ENCODE results near the gene VSIG2. TPM values are rescaled to one million over a fixed set of nuclear protein-coding genes. Genes with fewer than 3 reads are reported as not detected.

VSIG2 gene
- total and polyA plus RNA-seq, 2 of the 4 experiments (the other 2 are of a cell fraction): not detected

DNA sequence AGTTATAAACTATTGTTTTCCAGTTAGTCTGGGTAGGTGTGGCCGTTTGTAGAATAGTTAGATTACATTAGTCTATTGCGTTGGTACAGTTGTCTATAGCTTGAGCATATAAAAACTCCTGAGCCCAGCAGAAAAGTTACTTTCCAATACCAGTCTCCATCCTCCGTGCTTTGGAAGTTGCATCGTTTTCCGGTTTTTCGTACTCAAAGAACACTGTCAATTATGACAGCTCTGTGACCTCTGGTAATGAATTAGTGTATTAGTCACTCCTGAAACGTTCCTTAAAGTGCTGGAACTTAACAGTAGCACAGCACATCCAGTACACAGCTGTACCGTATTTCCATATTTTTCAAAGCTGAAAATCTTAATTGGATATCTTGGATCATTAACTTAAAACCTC is 49.0 kb upstream of the VSIG2 start:
- dilution Hi-C loops (cut with HindIII; ENCODE audit: low sequenced_read_pairs, unreplicated experiment): no loop called here
- intact Hi-C loops (cut with micrococcal nuclease): loop anchor here (2.0 kb wide), 1 partner anchor 36 kb away; no protein-coding TSS in a partner anchor
- H2BK120ac ChIP-seq (ENCODE audit: low read depth, low read length): 0 out of 2 replicates have a peak overlapping the region, but pooled peaks have one; percentile 73
- peak overlapping the region; percentile 84 to 94 for H4K8ac ChIP-seq (ENCODE audit: low read depth in 2 of 2, low read length in 2 of 2)
- peaks cover 2 to 15% of the 10 kb centered on the region in 2 experiments; a peak in 1 of 4 replicates for H3K79me1 ChIP-seq (ENCODE audit: low read depth in 1 of 2, low read length in 2 of 2)
- peak overlapping the region; percentile 19; the same call in 1 of the 2 replicates for H4K5ac ChIP-seq (ENCODE audit: low read depth, low read length)
- no CpG with 5 or more reads among the region's 8 CpGs for WGBS, 2 experiments (ENCODE audit: extremely low coverage in 2 of 2, insufficient read length in 1 of 2)
- 0 out of 2 replicates have a peak overlapping the region, but pooled peaks have one; percentile 7 for H3K18ac ChIP-seq (ENCODE audit: low read depth, low read length)
- H3K9me1 ChIP-seq (ENCODE audit: insufficient read depth, low read length): no peaks in the 10 kb centered on the region
- H3K4me2 ChIP-seq (ENCODE audit: low read depth, low read length): peak overlapping the region; percentile 78
- TSS peak; percentile 76 for BruUV-seq (replicated peaks)
- peak overlapping the region; percentile 100 for H2AFZ ChIP-seq (replicated peaks; ENCODE audit: low read length, poor library complexity)
- in situ Hi-C loops (cut with MboI; ENCODE audit: low sequenced_read_pairs): loop anchor here (25.0 kb wide), 1 partner anchor 389 kb away; the partner anchor contains the start of gene OR8B4
- ATAC-seq (ENCODE audit: low read depth) (peak; percentile 2; the same call in 1 of the 2 replicates), DNase-seq (peak; percentile 39)
- H2BK20ac ChIP-seq (ENCODE audit: low read depth, low read length): no peak overlapping the region
- TF ChIP-seq SMC3 (IDR thresholded peaks at IDR 0.05; ENCODE audit: low read depth, low read length) (no peak), BHLHE40 (IDR thresholded peaks at IDR 0.05; ENCODE audit: low read depth, low read length) (no peak), RAD21 (IDR thresholded peaks at IDR 0.05; ENCODE audit: low read length) (no peak), CHD1 (IDR thresholded peaks at IDR 0.05; ENCODE audit: low read depth, low read length) (no peak), CEBPB (IDR thresholded peaks at IDR 0.05; ENCODE audit: low read depth, low read length) (no peak), RCOR1 (IDR thresholded peaks at IDR 0.05; ENCODE audit: insufficient replicate concordance, low read length) (no peak), ELK1 (IDR thresholded peaks at IDR 0.05; ENCODE audit: borderline replicate concordance, low read depth, low read length) (no peak), MAZ (IDR thresholded peaks at IDR 0.05; ENCODE audit: borderline replicate concordance, low read depth, low read length) (no peak), FOS (IDR thresholded peaks at IDR 0.05; ENCODE audit: low read depth, low read length) (no peak), MXI1 (IDR thresholded peaks at IDR 0.05; ENCODE audit: borderline replicate concordance, low read depth, low read length) (no peak), POLR2A (IDR thresholded peaks at IDR 0.05; ENCODE audit: low read depth, low read length) (no peak), RFX5 (IDR thresholded peaks at IDR 0.05; ENCODE audit: low read depth, low read length) (no peak), MAFK (IDR thresholded peaks at IDR 0.05; ENCODE audit: low read depth, low read length) (no peak)
- TF ChIP-seq, protein P1, sequence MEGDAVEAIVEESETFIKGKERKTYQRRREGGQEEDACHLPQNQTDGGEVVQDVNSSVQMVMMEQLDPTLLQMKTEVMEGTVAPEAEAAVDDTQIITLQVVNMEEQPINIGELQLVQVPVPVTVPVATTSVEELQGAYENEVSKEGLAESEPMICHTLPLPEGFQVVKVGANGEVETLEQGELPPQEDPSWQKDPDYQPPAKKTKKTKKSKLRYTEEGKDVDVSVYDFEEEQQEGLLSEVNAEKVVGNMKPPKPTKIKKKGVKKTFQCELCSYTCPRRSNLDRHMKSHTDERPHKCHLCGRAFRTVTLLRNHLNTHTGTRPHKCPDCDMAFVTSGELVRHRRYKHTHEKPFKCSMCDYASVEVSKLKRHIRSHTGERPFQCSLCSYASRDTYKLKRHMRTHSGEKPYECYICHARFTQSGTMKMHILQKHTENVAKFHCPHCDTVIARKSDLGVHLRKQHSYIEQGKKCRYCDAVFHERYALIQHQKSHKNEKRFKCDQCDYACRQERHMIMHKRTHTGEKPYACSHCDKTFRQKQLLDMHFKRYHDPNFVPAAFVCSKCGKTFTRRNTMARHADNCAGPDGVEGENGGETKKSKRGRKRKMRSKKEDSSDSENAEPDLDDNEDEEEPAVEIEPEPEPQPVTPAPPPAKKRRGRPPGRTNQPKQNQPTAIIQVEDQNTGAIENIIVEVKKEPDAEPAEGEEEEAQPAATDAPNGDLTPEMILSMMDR (conservative IDR thresholded peaks at IDR 0.05; ENCODE audit: low read depth, low read length): no peak
- TF ChIP-seq, protein P2, sequence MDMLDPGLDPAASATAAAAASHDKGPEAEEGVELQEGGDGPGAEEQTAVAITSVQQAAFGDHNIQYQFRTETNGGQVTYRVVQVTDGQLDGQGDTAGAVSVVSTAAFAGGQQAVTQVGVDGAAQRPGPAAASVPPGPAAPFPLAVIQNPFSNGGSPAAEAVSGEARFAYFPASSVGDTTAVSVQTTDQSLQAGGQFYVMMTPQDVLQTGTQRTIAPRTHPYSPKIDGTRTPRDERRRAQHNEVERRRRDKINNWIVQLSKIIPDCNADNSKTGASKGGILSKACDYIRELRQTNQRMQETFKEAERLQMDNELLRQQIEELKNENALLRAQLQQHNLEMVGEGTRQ (IDR thresholded peaks at IDR 0.05; ENCODE audit: low read depth, low read length): no peak
- peak overlapping the region; percentile 99; the same call in 1 of the 2 replicates for H3K27ac ChIP-seq (ENCODE audit: insufficient read depth, low read length)
- H2BK5ac ChIP-seq (ENCODE audit: low read depth, low read length, poor library complexity, severe bottlenecking): peak overlapping the region; percentile 99
- H3K4me1 ChIP-seq (ENCODE audit: control insufficient read depth, insufficient read depth, low read length): peaks cover 1% of the 10 kb centered on the region
- ChIA-PET CTCF (interaction anchor here (1.1 kb wide), 1 partner anchor 11 kb away, joined by 7 read pairs; no protein-coding TSS in a partner anchor), POLR2A (ENCODE audit: unreplicated experiment) (no interaction called here)
- H3K9me3 ChIP-seq (ENCODE audit: control insufficient read depth, insufficient read depth, low read length): no peaks in the 10 kb centered on the region
- peak overlapping the region; percentile 98; the same call in 1 of the 2 replicates for H3K4ac ChIP-seq (ENCODE audit: low read depth, low read length)
- H4K20me1 ChIP-seq (ENCODE audit: insufficient read depth, low read length): peaks cover 18% of the 10 kb centered on the region; the same call in 1 of the 2 replicates
- no peaks in the 10 kb centered on the region for H3K27me3 ChIP-seq (ENCODE audit: control insufficient read depth, insufficient read depth, low read length)
- peak overlapping the region; percentile 68 for H3K4me3 ChIP-seq (ENCODE audit: insufficient read depth, low read depth, low read length)
- peak overlapping the region; percentile 80 for H3K56ac ChIP-seq (ENCODE audit: extremely low read depth, insufficient read depth, low read length)
- H3K23ac ChIP-seq (ENCODE audit: low read depth, low read length): peak overlapping the region; percentile 14; the same call in 1 of the 2 replicates
- no peak overlapping the region for H2AK5ac ChIP-seq (ENCODE audit: low read depth, low read length)
- no peak overlapping the region for H2BK15ac ChIP-seq (ENCODE audit: low read depth, low read length)
- no peak overlapping the region for H2AK9ac ChIP-seq (replicated peaks; ENCODE audit: low read depth, low read length, poor library complexity)
- peak overlapping the region; percentile 80; the same call in 1 of the 2 replicates for H3K14ac ChIP-seq (replicated peaks; ENCODE audit: low read depth, low read length)
- no peaks in the 10 kb centered on the region for H3K36me3 ChIP-seq (ENCODE audit: control insufficient read depth, insufficient read depth, low read length)
- H3K9ac ChIP-seq (ENCODE audit: low read depth, low read length): peak overlapping the region; percentile 93
- peak overlapping the region; percentile 77 for H4K91ac ChIP-seq (ENCODE audit: insufficient read depth, low read depth, low read length)

Measured in IMR-90 (cell line).